NCI-H2107 treated with DMSO at 0.1 percent for 48 hours (cell line): ENCODE measurements around the gene PIANP.
"Not testable (repeated sequence)": the region's sequence is repeated elsewhere in the genome, so short reads cannot be mapped to it uniquely, and the experiment has no call there.

Experiments used
- DNase-seq: peaks from one replicate; lab custom pipeline; 2025; ENCODE audit not compliant: unreplicated experiment; lab: John Stamatoyannopoulos, UW

Gene PIANP

DNA sequence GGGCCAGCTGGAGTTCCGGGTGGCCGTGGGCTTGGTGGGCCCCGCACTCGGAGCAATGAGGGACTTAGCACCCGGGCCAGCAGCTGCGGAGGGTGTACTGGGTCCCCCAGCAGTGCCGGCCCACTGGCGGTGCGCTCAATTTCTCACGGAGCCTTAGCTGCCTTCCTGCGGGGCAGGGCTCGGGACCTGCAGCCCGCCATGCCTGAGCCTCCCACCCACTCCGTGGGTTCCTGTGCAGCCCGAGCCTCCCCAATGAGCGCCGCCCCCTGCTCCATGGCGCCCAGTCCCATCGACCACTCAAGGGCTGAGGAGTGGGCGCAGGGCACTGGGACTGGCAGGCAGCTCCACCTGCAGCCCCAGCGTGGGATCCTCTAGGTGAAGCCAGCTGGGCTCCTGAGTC lies 7.7 kb upstream of the PIANP start:
- not testable (repeated sequence) for DNase-seq

DNA sequence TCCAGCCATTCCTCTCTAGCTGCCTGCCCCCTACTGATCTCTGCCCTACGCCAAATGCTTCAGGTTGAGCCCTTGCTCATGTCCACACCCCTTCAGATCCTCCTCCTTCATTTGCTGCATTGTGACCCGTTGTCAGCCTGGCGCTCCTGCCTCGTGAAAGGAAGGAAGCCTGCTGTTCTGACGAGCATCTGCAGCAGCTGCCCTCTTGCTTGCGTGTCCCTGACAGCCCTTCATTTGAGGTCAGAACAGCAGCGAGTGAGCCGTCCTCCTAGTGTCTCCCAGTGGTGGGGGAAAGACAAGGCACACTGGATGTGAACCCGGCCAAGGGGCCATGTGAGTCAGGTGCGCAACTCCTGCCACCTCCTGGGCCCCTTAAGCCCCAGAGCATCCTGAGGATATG lies 3.0 kb upstream of the PIANP start:
- no peak for DNase-seq

DNA sequence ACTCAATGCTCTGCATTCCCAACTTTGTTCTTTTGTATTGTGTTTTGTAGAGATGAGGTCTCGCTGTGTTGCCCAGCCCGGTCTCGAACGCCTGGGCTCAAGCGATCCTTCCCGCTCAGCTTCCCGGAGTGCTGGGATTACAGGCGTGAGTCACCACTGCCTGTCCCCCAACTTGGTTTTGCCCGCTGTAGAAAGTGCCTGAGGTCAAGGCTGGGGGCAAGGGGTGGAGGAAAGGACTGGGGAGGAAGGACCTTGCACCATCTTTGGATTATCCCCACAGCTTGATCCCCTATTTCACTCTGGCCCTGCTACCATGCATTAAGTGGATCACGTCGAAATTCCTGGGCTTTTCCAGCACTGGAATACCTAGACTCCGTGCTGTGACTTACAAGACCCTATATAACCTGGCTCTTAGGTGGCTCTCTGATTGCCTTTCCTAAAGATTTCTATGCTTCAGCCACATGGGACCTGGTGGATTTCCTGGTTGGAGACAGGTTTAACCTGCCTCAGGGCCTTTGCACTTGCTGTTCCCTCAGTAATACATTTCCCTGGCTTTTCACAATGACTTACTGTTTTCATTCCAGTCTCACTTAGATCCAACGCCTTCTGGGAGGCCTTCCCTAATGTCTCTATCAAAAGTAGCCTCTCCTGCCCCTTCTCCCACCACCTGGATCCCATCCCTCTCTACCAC lies 608 bp upstream of the PIANP start:
- no peak for DNase-seq

DNA sequence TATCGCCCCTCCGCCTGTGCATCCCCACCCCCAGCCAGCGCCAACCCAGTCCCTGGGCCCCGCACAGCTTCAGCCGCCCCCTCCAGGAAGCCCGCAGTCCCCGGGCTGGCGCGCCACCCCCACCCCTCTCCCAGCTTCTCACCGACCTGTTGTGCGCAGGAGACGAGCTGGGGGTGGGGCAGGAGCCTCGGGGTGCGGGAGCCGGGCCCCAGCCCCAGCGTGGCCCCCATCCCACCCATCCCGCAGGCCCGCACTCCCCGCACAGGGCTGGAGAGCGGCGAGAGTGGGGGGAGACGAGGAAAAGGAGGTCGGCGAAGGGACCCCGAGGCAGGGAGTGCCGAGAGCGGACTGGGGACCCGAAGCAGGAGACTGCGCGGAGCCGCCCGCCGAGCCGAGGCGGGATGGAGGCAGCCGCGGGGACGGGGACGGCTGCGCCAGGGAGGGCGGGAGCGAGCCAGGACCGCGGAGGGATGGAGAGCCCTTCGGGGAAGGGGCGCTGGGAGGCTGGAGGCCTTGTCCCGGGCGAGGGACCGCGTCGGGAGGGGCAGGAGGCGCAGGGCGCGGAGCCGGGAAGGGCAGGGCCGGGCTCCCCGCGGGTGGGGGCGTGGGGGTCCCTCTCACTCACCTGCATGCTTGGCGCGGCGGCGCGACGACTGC lies 498 bp downstream of the PIANP start:
- no peak for DNase-seq

DNA sequence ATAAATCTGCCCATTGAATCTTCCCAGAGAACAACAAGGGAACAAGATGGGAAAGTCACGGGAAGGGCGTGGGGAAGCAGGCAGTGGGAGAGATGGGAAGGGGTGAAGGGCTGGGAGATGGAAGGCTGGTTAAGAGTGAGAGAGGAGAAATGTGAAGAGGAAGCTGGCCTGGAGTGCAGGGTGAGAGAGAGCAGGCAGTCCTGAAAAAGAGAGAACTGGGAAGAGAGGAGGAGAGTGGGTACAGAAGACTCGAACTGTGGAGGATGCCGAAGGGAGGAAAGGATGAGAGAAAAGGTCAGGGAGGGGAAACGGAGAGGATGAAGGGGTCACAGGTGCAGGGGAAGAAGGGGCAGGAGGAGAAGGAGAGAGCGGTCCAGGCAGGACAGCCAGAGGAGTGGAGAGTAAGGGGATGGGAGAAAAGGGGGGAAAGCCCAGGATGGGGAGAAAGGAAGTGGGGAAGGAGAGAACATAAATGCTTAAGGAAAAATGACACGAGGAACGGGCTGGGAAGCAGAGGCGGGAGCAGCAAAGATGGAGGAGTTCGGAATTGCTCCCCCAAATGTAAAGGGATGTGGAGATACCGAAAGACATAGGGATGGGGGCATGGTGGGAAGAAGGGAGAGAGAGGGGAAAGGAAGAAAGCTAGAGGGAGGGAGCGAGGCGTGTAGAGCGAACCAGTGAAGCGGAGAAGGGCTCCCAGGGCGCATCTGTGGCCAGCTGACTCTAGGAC lies 1.2 kb downstream of the PIANP start:
- no peak for DNase-seq

DNA sequence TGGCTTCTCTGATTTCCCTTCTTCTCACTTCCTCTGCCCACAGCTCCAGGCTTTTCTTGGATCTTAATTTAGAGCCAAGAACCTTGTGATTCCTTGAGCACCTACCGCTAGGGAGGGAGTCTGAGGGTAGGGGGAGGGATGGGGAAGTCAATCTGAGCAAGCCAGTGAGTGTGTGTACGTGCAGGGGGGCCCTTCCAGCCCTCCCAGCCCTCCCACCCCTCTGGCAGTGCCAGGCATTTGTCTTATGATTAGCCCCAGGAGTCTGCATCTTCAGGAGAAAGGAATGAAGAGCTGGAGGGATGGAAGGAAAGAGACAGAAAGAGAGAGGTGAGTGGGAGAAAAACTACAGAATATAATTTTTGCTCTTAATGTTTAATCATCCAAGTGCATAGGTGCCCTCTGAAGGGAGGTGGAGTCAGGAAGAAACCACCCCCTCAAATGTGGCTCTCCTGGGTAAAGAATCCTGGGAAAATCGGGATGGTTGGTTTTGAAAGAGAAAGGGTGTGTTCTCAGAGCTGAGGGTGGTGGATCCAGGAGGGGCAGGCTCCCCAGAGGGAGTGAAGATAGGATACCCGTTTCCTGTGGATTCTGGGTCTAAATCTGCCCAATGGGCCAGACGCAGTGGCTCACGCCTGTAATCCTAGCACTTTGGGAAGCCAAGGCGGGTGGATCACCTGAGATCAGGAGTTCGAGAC lies 2.1 kb downstream of the PIANP start:
- DNase-seq: no peak

DNA sequence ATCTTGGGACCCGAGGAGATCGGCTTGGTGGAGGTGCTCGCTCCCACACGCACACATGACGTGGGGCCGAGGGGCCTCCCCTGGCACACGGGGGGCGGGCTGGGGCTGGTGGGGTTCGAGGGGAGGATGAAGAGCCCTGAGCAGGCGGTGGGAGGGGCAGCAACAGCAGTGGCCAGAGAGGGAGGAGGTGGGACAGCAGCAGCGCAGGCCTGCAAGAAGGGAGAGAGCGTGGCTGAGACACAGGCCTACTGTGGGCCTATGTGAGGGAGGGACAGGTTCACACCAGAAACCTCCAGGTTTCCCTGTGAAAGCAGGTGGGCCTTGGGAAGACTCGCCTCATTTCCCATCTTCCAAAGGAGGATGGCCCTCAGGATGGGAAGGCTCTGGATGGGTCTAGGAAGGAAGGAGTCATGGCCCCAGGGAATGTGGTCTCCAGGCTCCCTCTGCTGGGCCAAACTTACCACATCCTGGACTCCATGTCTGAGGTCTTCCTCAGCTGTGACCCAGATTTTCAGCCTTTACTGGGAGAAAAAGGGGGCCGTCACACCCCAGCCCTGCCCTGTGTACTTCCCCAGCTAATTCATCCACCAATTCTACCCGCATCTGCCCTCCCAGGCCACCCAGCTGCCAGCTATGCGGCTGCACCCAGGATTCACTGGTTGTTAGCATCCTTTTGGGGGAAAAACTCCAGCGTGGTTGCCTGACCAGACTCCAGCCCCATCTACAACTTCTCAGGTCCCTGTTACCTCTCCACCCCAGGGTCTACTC lies 2.8 kb downstream of the PIANP start:
- DNase-seq: peak; percentile 21

DNA sequence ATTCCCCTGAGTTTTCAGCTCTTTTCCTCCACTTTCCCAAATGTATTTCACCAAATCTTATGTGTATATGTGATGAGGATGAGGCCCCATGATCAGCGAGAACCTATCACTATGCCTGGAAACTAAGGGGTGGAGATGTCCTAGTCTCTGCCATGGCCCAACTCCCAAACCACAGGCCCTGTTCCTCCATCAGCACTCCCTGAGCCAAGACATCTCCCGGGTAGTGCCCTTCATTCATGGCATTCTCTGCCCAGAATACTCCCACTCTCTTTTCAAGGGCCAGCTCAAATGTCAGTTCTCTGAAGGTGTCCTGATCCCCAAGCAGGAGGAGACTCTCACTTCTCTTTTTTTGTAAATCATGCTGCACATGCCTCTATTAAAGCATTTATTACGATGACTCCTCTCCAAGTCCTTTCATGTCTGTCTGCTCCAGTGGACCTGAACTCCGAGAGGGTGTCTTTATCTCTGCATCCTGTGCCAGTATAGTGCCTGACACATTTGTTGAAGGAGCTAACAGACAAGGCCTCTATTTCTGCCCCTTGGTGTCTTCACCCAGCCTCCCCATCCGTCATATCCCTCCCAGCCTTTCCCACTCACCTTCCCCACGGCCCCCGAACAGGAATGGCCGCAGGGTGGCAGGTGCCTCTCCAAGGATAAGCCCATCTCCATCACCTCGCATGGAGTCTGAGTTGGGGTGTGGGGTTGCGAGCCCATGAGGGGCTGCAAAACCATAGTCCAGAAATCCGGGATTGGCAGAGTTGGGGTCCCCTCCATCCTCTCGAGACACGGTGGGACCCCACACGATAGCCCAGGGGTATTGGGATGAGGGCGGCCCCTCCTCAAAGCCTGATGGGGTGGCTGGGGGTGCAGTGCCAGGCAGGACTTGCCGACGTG lies 3.7 kb downstream of the PIANP start:
- DNase-seq: no peak

DNA sequence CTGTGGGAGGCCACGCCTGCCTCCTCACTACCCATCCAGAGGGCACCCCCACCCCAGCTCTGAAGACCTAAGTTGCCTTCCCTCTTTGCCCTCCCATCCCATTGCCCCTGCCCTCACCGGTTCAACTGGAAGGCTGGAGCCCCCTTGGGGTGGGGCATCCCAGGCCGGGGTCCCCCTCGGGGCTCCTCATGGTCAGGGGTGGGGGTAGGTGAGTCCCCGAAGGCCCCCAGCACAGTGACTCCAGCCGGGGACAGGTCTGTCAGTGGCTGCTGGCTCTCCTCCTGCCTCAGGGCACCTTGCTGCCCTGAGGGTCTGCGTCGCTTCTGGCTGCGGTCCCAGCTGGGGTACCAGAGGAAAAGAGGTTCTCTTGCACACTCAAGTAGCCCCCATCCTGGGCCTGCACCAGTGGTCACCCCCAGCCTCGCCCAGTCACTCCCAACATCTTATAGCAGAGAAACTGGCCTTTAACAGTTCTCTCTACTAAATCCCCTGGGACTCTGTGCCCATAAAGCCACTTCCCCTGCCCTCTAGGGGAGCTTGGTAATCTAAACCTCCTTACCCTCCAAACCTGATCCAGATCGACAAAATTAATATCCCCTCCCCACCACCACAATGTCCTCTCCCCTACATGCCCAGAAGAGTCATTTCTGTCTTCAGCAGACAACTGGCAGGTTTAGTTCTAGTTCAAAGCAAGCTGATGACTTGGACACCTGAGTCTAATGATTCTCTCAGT lies 5.1 kb downstream of the PIANP start:
- DNase-seq: no peak

DNA sequence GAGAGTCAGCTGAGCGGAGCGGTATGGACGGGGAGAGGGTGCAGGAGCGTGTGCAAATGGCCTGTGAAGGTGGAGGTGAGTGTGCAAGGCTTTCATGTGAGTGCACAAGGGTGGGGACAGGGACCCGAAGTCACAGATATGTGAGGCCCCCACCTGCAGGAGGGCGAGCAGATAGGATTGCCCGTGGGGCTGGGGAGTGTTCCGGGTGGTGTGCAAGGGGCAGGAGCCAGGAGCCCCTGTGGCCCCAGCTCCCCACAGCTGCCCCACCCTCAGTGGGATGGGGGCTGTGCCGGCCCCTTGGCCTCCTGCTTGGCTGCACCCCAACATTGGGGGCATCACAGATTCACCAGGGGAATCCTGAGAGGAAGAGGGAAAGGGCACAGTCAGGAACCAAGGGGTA lies 5.9 kb downstream of the PIANP start:
- DNase-seq: no peak

DNA sequence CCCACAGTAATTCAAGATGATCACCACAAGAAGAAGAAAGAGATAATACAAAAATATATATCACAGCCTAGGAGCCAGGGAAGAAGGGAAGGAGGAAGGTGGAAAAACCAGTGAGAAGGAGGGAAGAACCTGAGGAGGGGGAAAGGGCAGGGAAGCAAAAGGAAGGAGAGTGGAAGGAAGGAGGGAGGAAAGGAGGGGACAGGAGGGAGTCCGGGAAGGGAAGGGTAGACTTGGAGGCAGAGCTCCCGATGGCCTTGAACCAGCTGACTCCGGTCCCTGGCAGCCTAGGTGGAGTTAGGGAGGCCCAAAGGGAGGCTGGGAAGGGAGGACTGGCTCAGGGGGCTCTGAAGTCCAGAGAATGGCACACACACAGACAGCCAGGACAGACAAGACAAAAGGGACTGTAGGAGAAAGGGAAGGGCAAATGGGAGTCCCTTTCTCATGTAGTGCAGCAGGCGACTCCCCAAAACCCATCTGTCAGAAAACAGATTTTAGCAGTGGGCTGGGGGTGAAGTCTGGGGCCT lies 6.7 kb downstream of the PIANP start:
- no peak for DNase-seq

DNA sequence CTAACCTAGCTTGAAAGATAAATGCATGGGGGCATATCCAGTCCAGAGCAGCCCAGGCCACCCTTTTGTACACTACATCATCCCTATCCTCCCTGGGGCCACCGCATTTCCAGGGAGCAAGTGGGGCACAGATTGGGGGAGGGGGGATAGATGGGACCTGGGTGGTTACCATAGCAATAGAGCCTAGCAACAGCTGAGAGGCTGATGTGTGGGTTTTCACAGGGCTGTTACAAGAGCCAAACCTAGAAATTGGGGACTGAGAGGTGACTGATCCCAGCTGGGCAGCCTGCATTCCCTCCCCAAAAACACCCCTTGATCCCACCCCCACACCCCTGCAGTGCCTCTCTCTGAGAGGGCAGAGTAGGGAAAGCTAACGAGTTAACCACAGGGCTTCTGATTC lies 7.7 kb downstream of the PIANP start:
- DNase-seq: no peak

DNA sequence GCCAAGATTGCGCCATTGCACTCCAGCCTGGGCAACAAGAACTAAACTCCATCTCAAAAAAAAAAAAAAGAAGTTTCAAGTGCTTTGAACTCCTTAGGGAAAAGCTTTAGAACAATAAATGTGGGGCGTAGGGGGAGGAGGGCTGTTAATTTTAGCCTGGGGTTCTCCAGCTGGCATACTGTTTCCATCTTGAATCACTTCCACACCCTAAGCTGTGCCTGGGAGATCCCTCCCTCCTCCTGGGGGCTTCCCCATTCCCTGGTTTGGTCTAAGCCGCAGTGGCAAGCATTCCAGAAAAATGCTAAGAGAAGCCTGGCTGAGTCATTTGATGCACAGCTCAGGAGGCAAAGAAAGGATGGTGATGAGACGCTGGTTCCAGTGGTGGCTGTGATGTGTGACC lies 9.1 kb downstream of the PIANP start:
- no peak for DNase-seq

DNA sequence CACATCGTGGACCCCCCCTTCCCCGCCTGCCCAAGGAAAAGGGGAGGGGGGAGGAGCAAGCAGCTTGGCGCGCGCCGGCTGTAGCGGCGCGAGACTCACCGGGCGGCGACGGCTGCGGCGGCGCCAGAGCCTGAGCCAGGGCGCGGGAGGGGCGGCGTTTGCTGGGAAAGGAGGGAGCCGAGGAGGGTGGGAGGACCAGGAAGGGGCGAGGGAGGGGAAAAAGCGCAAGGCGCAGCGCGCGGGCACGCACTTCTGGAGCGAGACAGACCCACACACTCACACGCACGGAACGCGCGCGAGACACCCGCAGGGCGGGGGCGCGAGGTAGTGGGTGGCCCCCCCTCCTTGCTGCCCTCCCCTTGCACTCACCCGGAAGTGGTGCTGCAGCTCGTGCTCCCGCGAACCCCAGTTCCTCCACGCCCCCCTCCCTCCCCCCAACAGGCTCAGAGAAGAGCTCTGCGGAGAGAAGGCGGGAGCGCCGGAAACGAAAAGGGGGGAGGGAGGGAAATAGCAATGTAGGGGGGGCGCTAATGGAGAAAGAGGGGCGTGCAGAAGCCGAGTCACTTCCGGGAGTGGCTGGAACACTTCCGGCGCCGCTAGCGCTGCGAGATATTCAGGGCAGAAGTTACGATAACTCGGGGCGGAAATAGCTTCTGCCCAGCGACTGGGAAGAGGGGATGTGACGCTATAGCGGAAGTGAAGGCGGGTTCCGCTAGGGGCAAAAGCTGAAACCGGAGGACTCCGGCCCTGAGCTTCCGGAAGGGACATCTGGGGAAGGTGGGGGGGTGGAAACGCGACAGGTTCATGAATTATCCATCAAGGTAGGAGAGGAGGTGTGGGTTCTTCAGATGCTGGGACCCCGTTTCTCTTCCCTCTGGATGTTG lies 11.4 kb downstream of the PIANP start, which contains the start of gene ZNF384:
ZNF384 (minus strand) TSS at position 377 of the 884 bp plus-strand sequence. CDS start 9,855 bp downstream, outside the sequence.
- peak; percentile 99 for DNase-seq

DNA sequence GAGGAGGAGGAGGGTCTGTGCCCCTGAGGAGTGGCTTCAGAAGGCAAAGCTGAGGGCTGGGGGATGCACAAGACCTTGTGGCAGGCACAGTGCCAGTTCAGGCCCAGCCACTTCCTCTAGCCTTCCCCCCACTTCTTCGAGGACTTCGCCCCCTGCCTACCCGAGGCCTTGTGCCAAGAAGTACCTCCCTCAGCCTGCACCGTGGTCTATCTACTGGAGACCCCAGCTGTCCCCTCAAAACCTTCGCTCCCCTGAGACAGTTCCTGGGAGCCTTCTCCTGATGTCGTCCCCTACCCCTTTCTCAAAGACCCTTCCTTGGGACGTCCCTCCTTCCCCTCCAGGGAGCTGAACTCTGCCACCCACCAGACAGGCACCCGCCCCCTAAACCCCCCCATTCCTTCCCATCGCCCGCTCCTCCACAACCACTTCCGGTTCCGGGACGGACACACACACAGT lies 12.0 kb downstream of the PIANP start:
- peak; percentile 65 for DNase-seq

DNA sequence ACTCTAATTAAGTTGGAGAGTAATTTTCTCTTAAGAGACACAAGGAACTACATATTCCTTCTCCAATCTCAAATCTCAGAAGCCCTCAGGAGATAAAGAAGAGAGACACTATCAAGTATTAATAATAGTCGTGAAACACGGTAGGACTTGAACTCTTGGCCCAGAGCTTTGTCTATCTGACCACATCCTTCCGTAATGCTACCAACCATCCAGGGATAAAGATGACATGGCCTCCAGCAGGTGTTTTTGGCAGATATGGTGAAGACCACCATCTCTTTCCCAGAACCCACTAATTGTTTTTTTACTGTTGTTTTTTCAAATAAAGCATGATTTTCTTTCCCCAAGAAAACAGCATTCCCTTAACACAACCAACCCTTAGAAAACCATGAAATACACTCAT lies 14.8 kb downstream of the PIANP start:
- DNase-seq: no peak

DNA sequence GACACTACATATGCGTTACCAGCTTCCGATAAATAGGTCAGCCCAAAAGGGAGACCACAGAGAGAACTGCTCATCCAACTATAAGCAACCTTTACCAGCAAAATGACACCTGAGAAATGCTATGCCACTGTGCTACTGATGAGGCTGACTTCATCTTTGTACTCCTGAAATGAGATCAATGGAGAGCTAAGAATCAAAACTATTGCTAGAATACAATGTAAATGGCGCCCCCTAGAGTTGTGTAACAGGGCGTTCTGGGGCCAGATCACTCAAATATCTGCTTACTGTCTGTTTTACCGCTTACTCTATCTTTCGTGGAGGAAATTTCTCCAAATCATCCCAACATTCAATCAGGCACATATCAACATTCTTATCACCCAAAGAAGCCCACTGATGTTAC lies 16.0 kb downstream of the PIANP start:
- DNase-seq: peak; percentile 30

DNA sequence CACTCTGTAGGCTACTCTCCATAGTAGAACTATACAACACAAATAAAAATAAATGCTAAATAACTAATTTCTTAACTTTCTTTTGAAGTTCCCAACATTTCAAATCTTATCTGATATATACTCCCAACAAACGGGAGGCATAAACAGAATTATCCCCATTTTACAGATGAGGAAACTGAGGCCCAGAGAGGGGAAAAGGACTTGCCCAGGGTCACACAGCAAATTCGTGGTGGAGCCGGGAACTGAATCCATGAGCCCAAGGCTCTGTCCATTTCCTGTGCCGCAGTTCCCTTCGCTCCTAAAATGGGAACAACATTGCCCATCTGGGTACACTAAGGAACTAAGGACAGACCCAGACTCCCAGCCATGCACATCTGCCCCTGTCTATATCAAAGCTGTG lies 23.7 kb downstream of the PIANP start:
- DNase-seq: no peak
